ENCODE results near the gene FRRS1L.

FRRS1L gene

Small RNAs within 50 kb of the gene (small RNA-seq; reads per million reads assigned to genes)
- gene RNU6-984P = 0.04 to 0.05 reads per million in 2 experiments
